ENCODE results near the gene HMGCS2.

Gene HMGCS2

GRCh38 chr1:119752592-119752991, 16.1 kb downstream of the HMGCS2 start:
- DNase-seq = no peak

- DNase-seq = no peak
These were observed 20.7 kb downstream of the HMGCS2 start for GRCh38 chr1:119748040-119748439.

GRCh38 chr1:119747451-119747850, 21.3 kb downstream of the HMGCS2 start:
- DNase-seq = no peak

- no peak for DNase-seq
These were observed 23.7 kb downstream of the HMGCS2 start for GRCh38 chr1:119745034-119745433.

GRCh38 chr1:119744598-119744942, 24.1 kb downstream of the HMGCS2 start:
- DNase-seq = no peak

- DNase-seq = peak; percentile 75
These were observed 24.7 kb downstream of the HMGCS2 start for GRCh38 chr1:119743776-119744597.

GRCh38 chr1:119743308-119743707, 25.4 kb downstream of the HMGCS2 start:
- no peak for DNase-seq

- DNase-seq = no peak
These were observed 26.0 kb downstream of the HMGCS2 start for GRCh38 chr1:119742677-119743076.

GRCh38 chr1:119742202-119742601, 26.5 kb downstream of the HMGCS2 start:
- no peak for DNase-seq

- no peak for DNase-seq
These were observed 27.6 kb downstream of the HMGCS2 start for GRCh38 chr1:119740896-119741780.

GRCh38 chr1:119740261-119740660, 28.4 kb downstream of the HMGCS2 start:
- DNase-seq = no peak

GRCh38 chr1:119739150-119739549, 29.6 kb downstream of the HMGCS2 start:
- DNase-seq = no peak

- no peak for DNase-seq
These were observed 30.5 kb downstream of the HMGCS2 start for GRCh38 chr1:119738100-119738720.

GRCh38 chr1:119737040-119737682, 31.5 kb downstream of the HMGCS2 start:
- no peak for DNase-seq

GRCh38 chr1:119736649-119737039, 32.1 kb downstream of the HMGCS2 start:
- DNase-seq = no peak

GRCh38 chr1:119735217-119735616, 33.5 kb downstream of the HMGCS2 start:
- no peak for DNase-seq

GRCh38 chr1:119733754-119734153, 35.0 kb downstream of the HMGCS2 start:
- DNase-seq = no peak

- no peak for DNase-seq
These were observed 36.1 kb downstream of the HMGCS2 start for GRCh38 chr1:119732465-119733168.

GRCh38 chr1:119731741-119732430, 36.8 kb downstream of the HMGCS2 start:
- DNase-seq = no peak

GRCh38 chr1:119731060-119731459, 37.6 kb downstream of the HMGCS2 start:
- no peak for DNase-seq

- no peak for DNase-seq
These were observed 39.7 kb downstream of the HMGCS2 start for GRCh38 chr1:119729044-119729443.

- no peak for DNase-seq
These were observed 40.7 kb downstream of the HMGCS2 start for GRCh38 chr1:119727991-119728390.

All from NCI-H510A treated with DMSO at 0.1 percent for 48 hours (cell line).